Measurements from ENCODE around the gene ZSWIM1. TPM values are rescaled to one million over a fixed set of nuclear protein-coding genes. Genes with fewer than 3 reads are reported as not detected.

The ZSWIM1 gene
- total and polyA plus RNA-seq, 2 of the 13 experiments (the other 11 are each of a cell fraction or from before 2014, with no cell fraction given), result 9.5 to 11.7 TPM

DNA sequence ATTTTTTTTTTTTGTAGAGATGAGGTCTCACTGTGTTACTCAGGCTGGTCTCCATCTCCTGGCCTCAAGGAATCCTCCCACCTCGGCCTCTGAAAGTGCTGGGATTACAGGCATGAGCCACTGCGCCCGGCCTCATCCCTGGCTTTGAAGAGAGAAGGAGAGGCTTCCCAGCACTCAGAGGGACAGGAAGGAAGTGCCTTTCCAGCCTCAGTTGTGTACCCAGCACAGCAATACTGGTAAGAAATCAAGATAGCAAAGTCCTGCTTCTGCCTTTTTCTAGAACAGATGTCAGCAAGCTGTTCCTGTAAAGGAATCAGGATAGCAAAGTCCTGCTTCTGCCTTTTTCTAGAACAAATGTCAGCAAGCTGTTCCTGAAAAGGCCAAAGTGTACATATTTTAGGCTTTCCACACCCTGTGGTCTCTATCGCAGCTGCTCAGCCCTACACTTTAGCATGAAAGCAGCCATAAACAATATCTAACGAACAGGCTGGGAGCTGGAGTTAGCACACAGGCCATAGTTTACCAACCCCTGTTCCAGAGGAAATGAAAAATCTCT is 37.2 kb downstream of the ZSWIM1 start (continued):
- TF ChIP-seq, protein P1, sequence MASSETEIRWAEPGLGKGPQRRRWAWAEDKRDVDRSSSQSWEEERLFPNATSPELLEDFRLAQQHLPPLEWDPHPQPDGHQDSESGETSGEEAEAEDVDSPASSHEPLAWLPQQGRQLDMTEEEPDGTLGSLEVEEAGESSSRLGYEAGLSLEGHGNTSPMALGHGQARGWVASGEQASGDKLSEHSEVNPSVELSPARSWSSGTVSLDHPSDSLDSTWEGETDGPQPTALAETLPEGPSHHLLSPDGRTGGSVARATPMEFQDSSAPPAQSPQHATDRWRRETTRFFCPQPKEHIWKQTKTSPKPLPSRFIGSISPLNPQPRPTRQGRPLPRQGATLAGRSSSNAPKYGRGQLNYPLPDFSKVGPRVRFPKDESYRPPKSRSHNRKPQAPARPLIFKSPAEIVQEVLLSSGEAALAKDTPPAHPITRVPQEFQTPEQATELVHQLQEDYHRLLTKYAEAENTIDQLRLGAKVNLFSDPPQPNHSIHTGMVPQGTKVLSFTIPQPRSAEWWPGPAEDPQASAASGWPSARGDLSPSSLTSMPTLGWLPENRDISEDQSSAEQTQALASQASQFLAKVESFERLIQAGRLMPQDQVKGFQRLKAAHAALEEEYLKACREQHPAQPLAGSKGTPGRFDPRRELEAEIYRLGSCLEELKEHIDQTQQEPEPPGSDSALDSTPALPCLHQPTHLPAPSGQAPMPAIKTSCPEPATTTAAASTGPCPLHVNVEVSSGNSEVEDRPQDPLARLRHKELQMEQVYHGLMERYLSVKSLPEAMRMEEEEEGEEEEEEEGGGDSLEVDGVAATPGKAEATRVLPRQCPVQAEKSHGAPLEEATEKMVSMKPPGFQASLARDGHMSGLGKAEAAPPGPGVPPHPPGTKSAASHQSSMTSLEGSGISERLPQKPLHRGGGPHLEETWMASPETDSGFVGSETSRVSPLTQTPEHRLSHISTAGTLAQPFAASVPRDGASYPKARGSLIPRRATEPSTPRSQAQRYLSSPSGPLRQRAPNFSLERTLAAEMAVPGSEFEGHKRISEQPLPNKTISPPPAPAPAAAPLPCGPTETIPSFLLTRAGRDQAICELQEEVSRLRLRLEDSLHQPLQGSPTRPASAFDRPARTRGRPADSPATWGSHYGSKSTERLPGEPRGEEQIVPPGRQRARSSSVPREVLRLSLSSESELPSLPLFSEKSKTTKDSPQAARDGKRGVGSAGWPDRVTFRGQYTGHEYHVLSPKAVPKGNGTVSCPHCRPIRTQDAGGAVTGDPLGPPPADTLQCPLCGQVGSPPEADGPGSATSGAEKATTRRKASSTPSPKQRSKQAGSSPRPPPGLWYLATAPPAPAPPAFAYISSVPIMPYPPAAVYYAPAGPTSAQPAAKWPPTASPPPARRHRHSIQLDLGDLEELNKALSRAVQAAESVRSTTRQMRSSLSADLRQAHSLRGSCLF (CRISPR knock-in tag; IDR thresholded peaks at IDR 0.05; ENCODE audit: borderline replicate concordance), result no peak
- TF ChIP-seq, protein P2, sequence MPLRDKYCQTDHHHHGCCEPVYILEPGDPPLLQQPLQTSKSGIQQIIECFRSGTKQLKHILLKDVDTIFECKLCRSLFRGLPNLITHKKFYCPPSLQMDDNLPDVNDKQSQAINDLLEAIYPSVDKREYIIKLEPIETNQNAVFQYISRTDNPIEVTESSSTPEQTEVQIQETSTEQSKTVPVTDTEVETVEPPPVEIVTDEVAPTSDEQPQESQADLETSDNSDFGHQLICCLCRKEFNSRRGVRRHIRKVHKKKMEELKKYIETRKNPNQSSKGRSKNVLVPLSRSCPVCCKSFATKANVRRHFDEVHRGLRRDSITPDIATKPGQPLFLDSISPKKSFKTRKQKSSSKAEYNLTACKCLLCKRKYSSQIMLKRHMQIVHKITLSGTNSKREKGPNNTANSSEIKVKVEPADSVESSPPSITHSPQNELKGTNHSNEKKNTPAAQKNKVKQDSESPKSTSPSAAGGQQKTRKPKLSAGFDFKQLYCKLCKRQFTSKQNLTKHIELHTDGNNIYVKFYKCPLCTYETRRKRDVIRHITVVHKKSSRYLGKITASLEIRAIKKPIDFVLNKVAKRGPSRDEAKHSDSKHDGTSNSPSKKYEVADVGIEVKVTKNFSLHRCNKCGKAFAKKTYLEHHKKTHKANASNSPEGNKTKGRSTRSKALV (CRISPR knock-in tag; IDR thresholded peaks at IDR 0.05), result 0 out of 2 replicates have a peak, but pooled peaks have one; percentile 37
- TF ChIP-seq, protein P3, sequence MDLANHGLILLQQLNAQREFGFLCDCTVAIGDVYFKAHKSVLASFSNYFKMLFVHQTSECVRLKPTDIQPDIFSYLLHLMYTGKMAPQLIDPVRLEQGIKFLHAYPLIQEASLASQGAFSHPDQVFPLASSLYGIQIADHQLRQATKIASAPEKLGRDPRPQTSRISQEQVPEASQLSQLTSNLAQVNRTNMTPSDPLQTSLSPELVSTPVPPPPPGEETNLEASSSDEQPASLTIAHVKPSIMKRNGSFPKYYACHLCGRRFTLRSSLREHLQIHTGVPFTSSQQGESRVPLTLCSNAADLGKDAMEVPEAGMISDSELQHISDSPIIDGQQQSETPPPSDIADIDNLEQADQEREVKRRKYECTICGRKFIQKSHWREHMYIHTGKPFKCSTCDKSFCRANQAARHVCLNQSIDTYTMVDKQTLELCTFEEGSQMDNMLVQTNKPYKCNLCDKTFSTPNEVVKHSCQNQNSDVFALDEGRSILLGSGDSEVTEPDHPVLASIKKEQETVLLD (CRISPR knock-in tag; IDR thresholded peaks at IDR 0.05; ENCODE audit: low read depth), result no peak
- TF ChIP-seq ZNF282 (IDR thresholded peaks at IDR 0.05; ENCODE audit: partially characterized antibody), result no peak
- TF ChIP-seq, protein P4, sequence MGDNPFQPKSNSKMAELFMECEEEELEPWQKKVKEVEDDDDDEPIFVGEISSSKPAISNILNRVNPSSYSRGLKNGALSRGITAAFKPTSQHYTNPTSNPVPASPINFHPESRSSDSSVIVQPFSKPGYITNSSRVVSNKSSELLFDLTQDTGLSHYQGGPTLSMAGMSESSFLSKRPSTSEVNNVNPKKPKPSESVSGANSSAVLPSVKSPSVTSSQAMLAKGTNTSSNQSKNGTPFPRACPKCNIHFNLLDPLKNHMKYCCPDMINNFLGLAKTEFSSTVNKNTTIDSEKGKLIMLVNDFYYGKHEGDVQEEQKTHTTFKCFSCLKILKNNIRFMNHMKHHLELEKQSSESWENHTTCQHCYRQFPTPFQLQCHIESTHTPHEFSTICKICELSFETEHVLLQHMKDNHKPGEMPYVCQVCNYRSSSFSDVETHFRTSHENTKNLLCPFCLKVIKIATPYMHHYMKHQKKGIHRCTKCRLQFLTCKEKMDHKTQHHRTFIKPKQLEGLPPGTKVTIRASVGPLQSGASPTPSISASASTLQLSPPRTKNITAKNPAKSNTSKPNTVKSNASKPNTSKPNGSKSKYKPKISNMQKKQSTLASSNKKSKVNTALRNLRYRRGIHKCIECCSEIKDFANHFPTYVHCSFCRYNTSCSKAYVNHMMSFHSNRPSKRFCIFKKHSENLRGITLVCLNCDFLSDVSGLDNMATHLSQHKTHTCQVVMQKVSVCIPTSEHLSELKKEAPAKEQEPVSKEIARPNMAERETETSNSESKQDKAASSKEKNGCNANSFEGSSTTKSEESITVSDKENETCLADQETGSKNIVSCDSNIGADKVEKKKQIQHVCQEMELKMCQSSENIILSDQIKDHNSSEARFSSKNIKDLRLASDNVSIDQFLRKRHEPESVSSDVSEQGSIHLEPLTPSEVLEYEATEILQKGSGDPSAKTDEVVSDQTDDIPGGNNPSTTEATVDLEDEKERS (CRISPR knock-in tag; IDR thresholded peaks at IDR 0.05), result no peak
- TF ChIP-seq ZNF207 (IDR thresholded peaks at IDR 0.05; ENCODE audit: borderline replicate concordance), result no peak
- TF ChIP-seq HMG20B (CRISPR knock-in tag; conservative IDR thresholded peaks at IDR 0.05), result no peak
- TF ChIP-seq KLF16 (CRISPR knock-in tag; IDR thresholded peaks at IDR 0.05), result no peak
- TF ChIP-seq ZNF451 (CRISPR knock-in tag; IDR thresholded peaks at IDR 0.05), result no peak
- TF ChIP-seq ZNF326 (CRISPR knock-in tag; IDR thresholded peaks at IDR 0.05; ENCODE audit: borderline replicate concordance), result no peak
- TF ChIP-seq, protein P5, sequence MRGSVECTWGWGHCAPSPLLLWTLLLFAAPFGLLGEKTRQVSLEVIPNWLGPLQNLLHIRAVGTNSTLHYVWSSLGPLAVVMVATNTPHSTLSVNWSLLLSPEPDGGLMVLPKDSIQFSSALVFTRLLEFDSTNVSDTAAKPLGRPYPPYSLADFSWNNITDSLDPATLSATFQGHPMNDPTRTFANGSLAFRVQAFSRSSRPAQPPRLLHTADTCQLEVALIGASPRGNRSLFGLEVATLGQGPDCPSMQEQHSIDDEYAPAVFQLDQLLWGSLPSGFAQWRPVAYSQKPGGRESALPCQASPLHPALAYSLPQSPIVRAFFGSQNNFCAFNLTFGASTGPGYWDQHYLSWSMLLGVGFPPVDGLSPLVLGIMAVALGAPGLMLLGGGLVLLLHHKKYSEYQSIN (CRISPR knock-in tag; IDR thresholded peaks at IDR 0.05; ENCODE audit: borderline replicate concordance), result no peak
- no peak for TF ChIP-seq RFXANK (CRISPR knock-in tag; IDR thresholded peaks at IDR 0.05)
- TF ChIP-seq SMAD9 (CRISPR knock-in tag; IDR thresholded peaks at IDR 0.05), result no peak
- TF ChIP-seq, protein P6, sequence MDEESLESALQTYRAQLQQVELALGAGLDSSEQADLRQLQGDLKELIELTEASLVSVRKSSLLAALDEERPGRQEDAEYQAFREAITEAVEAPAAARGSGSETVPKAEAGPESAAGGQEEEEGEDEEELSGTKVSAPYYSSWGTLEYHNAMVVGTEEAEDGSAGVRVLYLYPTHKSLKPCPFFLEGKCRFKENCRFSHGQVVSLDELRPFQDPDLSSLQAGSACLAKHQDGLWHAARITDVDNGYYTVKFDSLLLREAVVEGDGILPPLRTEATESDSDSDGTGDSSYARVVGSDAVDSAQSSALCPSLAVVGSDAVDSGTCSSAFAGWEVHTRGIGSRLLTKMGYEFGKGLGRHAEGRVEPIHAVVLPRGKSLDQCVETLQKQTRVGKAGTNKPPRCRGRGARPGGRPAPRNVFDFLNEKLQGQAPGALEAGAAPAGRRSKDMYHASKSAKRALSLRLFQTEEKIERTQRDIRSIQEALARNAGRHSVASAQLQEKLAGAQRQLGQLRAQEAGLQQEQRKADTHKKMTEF (CRISPR knock-in tag; IDR thresholded peaks at IDR 0.05), result peak; percentile 41; the same call in 1 of the 2 replicates
- no peak; the same call in 1 of the 2 replicates for TF ChIP-seq ZIK1 (CRISPR knock-in tag; IDR thresholded peaks at IDR 0.05; ENCODE audit: borderline replicate concordance, low read depth)
